Measurements from ENCODE around the gene NPBWR2. TPM values are rescaled to one million over a fixed set of nuclear protein-coding genes. Genes with fewer than 3 reads are reported as not detected.

NPBWR2 gene
- total RNA-seq, 4 donors from 2014 or later = not detected

- Histone ChIP-seq H3K36me3 (no peaks in the 10 kb centered on the region), H3K27ac (no peak overlapping the region), H3K4me3 (no peak overlapping the region), H3K9me3 (no peaks in the 10 kb centered on the region), H3K4me1 (peaks cover 32 to 62% (median 41%) of the 10 kb centered on the region in 3 donors), H3K27me3 (peaks cover 0 to 37% (median 2%) of the 10 kb centered on the region in 4 donors)
- intact Hi-C loops (cut with DNase I) = no loop called here
- 35 to 77% methylated on average over 2 to 12 of the region's 12 CpGs for WGBS, 2 donors
- no peak for DNase-seq
- TF ChIP-seq POLR2A (IDR thresholded peaks at IDR 0.05) (no peak), CTCF (IDR thresholded peaks at IDR 0.05) (no peak)
These were observed 48.8 kb downstream of the NPBWR2 start for GRCh38 chr20:64058536-64058935.

GRCh38 chr20:64057628-64058498 lies 49.5 kb downstream of the NPBWR2 start:
- Histone ChIP-seq H3K4me3 (peak overlapping the region in 2 of 4 donors; percentile 26 to 49), H3K9me3 (no peaks in the 10 kb centered on the region), H3K4me1 (peaks cover 35 to 63% (median 48%) of the 10 kb centered on the region in 3 donors), H3K27ac (peak overlapping the region; percentile 28 to 83 (median 60)), H3K27me3 (peaks cover 0 to 44% (median 2%) of the 10 kb centered on the region in 4 donors), H3K36me3 (no peaks in the 10 kb centered on the region)
- intact Hi-C loops (cut with DNase I) = no loop called here
- no peak for DNase-seq
- WGBS, 2 donors = 23 to 52% methylated on average over 15 to 18 of the region's 33 CpGs
- TF ChIP-seq CTCF (IDR thresholded peaks at IDR 0.05) = peak; percentile 74 to 89 (median 81)
- no peak for TF ChIP-seq POLR2A (IDR thresholded peaks at IDR 0.05)

- H3K9me3 ChIP-seq = no peaks in the 10 kb centered on the region
- intact Hi-C loops (cut with DNase I) = no loop called here
- peaks cover 0 to 52% (median 2%) of the 10 kb centered on the region in 4 donors for H3K27me3 ChIP-seq
- peak overlapping the region; percentile 28 to 83 (median 60) for H3K27ac ChIP-seq
- DNase-seq = no peak
- TF ChIP-seq CTCF (IDR thresholded peaks at IDR 0.05) = no peak
- no peak for TF ChIP-seq POLR2A (IDR thresholded peaks at IDR 0.05)
- H3K36me3 ChIP-seq = no peaks in the 10 kb centered on the region
- WGBS, 2 donors = 56 to 70% methylated on average over 14 to 15 of the region's 39 CpGs
- H3K4me1 ChIP-seq = peaks cover 29 to 64% (median 44%) of the 10 kb centered on the region in 3 donors
- H3K4me3 ChIP-seq = peak overlapping the region in 2 of 4 donors; percentile 26 to 49
These were observed 50.3 kb downstream of the NPBWR2 start for GRCh38 chr20:64056889-64057627.

- 25% methylated on average over 5 of the region's 7 CpGs; no CpG with 5 or more reads in 1 of the 2 donors for WGBS, 2 donors
- Histone ChIP-seq H3K27ac (peak overlapping the region; percentile 28 to 83 (median 60)), H3K36me3 (no peaks in the 10 kb centered on the region), H3K27me3 (peaks cover 0 to 57% (median 2%) of the 10 kb centered on the region in 4 donors), H3K9me3 (no peaks in the 10 kb centered on the region), H3K4me1 (peaks cover 29 to 67% (median 43%) of the 10 kb centered on the region in 3 donors), H3K4me3 (peak overlapping the region in 1 of 4 donors; percentile 49)
- intact Hi-C loops (cut with DNase I) = no loop called here
- no peak for TF ChIP-seq CTCF (IDR thresholded peaks at IDR 0.05)
- no peak for TF ChIP-seq POLR2A (IDR thresholded peaks at IDR 0.05)
- no peak for DNase-seq
These were observed 50.8 kb downstream of the NPBWR2 start for GRCh38 chr20:64056639-64056888.
